ENCODE measurements around the gene CXCL14.

The CXCL14 gene

GRCh38 chr5:135615581-135616260 lies 36.9 kb upstream of the CXCL14 start:
- no peak overlapping the region for H3K4me3 ChIP-seq (ENCODE audit: low read depth, low read length)
- DNase-seq (ENCODE audit: low read depth): no peak
- in situ Hi-C loops (cut with HindIII; ENCODE audit: low sequenced_read_pairs): no loop called here
- no peak for TF ChIP-seq CTCF (IDR thresholded peaks at IDR 0.05; ENCODE audit: low read depth, low read length, missing control alignments)

DNA sequence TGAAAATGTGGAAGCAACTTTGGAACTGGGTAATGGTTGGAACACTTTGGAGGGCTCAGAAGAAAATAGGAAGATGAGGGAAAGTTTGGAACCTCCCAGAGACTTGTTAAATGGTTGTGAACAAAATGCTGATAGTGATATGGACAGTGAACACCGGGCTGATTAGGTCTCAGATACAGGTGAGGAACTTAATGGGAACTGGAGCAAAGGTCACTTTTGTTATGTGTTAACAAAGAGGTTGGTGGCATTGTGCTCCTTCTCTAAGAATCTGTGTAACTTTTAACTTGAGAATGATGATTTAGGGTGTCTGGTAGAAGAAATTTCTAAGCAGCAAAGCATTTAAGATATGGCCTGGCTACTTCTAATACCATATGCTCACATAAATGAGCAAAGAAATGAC lies 36.4 kb upstream of the CXCL14 start:
- in situ Hi-C loops (cut with HindIII; ENCODE audit: low sequenced_read_pairs): no loop called here
- no peak overlapping the region for H3K4me3 ChIP-seq (ENCODE audit: low read depth, low read length)
- no peak for DNase-seq (ENCODE audit: low read depth)
- no peak for TF ChIP-seq CTCF (IDR thresholded peaks at IDR 0.05; ENCODE audit: low read depth, low read length, missing control alignments)

DNA sequence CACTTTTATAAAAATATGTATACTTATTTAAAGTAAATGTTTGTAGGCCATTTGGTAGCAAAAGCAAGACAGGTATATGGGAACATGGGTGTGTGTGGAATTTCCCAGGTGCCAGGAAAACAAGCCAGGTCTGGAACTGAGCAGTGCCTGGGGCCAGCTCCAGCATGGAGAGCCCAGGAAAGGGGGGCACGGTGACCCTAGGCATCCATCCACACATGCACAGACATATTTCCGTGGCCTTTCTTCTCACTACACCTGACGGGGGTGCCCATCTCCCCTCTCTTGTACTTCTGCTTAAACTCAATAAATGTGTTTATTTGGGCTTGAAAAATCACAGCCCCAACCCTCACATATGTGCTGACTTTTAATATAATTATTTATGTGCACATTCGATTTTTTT lies 31.2 kb upstream of the CXCL14 start:
- no peak for DNase-seq (ENCODE audit: low read depth)
- H3K4me3 ChIP-seq (ENCODE audit: low read depth, low read length): no peak overlapping the region
- in situ Hi-C loops (cut with HindIII; ENCODE audit: low sequenced_read_pairs): no loop called here
- no peak for TF ChIP-seq CTCF (IDR thresholded peaks at IDR 0.05; ENCODE audit: low read depth, low read length, missing control alignments)

DNA sequence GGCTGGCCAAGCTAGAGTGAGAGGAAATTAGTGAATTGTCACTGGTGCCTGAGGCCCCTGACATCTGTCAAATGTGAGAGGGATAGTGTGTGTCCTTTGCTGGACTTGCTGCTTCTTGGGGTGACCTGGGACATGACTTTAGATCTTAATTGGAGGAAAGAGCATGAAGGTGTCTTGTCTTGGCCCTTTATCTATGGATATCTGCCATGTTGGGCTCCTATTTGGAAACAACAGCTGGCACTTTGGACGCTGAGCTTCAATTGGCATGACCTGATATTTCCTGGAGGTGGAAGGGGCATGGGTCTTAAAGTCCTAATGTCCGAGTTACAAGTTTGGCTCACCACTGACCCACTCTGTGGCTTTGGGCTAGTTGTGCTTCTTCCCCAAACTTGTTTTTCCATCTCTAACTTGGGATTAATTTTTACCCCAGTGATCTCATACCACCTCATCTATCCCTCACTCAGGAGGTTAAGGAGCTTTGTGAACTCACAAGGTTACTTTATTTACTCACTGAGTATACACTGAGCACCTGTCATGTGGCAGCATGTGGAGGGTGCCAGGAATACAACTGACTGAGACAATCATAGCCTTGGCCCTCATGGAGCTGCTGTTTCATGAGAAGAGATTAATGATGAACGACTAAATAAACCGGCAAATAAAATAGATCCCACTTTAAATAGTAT lies 30.1 kb upstream of the CXCL14 start:
- in situ Hi-C loops (cut with HindIII; ENCODE audit: low sequenced_read_pairs): no loop called here
- DNase-seq (ENCODE audit: low read depth): no peak
- no peak overlapping the region for H3K4me3 ChIP-seq (ENCODE audit: low read depth, low read length)
- TF ChIP-seq CTCF (IDR thresholded peaks at IDR 0.05; ENCODE audit: low read depth, low read length, missing control alignments): no peak

DNA sequence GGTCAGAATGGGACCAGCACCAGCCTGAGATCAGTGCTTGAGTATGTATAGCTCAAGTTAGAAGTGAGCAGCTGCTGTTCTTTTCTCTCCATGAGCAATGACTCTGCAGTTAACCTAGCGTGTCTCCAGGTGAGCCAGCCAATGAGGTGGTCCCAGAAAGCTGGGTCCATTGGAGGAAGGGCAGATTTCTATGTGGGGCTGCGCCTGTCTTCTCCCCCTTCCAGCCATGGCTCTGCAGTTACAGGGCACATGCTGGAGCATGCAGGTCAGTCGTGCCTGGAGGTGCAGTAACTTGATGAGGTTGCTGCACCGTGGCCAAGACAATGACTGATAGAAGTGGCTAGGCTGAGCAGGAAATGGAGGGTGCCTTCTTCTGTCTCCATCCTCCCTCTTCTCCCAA lies 29.6 kb upstream of the CXCL14 start:
- no peak overlapping the region for H3K4me3 ChIP-seq (ENCODE audit: low read depth, low read length)
- TF ChIP-seq CTCF (IDR thresholded peaks at IDR 0.05; ENCODE audit: low read depth, low read length, missing control alignments): no peak
- DNase-seq (ENCODE audit: low read depth): no peak
- in situ Hi-C loops (cut with HindIII; ENCODE audit: low sequenced_read_pairs): no loop called here

GRCh38 chr5:135606431-135606830 lies 27.6 kb upstream of the CXCL14 start:
- no peak for DNase-seq (ENCODE audit: low read depth)
- in situ Hi-C loops (cut with HindIII; ENCODE audit: low sequenced_read_pairs): no loop called here
- no peak for TF ChIP-seq CTCF (IDR thresholded peaks at IDR 0.05; ENCODE audit: low read depth, low read length, missing control alignments)
- no peak overlapping the region for H3K4me3 ChIP-seq (ENCODE audit: low read depth, low read length)
